ENCODE measurements around the gene PRKCB.

The PRKCB gene

GRCh38 chr16:23975293-23975692, 139.5 kb downstream of the PRKCB start:
- no peak for DNase-seq

- DNase-seq: no peak
These were observed 140.3 kb downstream of the PRKCB start for GRCh38 chr16:23976091-23976490.

GRCh38 chr16:23976524-23976923, 140.7 kb downstream of the PRKCB start:
- no peak for DNase-seq

GRCh38 chr16:23979441-23979840, 143.7 kb downstream of the PRKCB start:
- no peak for DNase-seq

- DNase-seq: no peak
These were observed 144.2 kb downstream of the PRKCB start for GRCh38 chr16:23979982-23980381.

GRCh38 chr16:23981429-23982399, 145.9 kb downstream of the PRKCB start:
- DNase-seq: no peak

GRCh38 chr16:23986455-23986854, 150.7 kb downstream of the PRKCB start:
- DNase-seq: no peak

GRCh38 chr16:23987443-23987842, 151.7 kb downstream of the PRKCB start:
- DNase-seq: no peak

- DNase-seq: no peak
These were observed 154.7 kb downstream of the PRKCB start for GRCh38 chr16:23990507-23990906.

GRCh38 chr16:23991066-23991465, 155.3 kb downstream of the PRKCB start:
- DNase-seq: no peak

- no peak for DNase-seq
These were observed 158.8 kb downstream of the PRKCB start for GRCh38 chr16:23994615-23995014.

- DNase-seq: no peak
These were observed 160.6 kb downstream of the PRKCB start for GRCh38 chr16:23996258-23996955.

- DNase-seq: no peak
These were observed 163.0 kb downstream of the PRKCB start for GRCh38 chr16:23998771-23999170.

- no peak for DNase-seq
These were observed 163.9 kb downstream of the PRKCB start for GRCh38 chr16:23999663-24000062.

- no peak for DNase-seq
These were observed 165.9 kb downstream of the PRKCB start for GRCh38 chr16:24001710-24002109.

GRCh38 chr16:24002619-24003018, 166.8 kb downstream of the PRKCB start:
- no peak for DNase-seq

- DNase-seq: no peak
These were observed 169.8 kb downstream of the PRKCB start for GRCh38 chr16:24005577-24005976.

- DNase-seq: no peak
These were observed 171.6 kb downstream of the PRKCB start for GRCh38 chr16:24007391-24007790.

GRCh38 chr16:24007934-24008333, 172.2 kb downstream of the PRKCB start:
- DNase-seq: no peak

- no peak for DNase-seq
These were observed 173.3 kb downstream of the PRKCB start for GRCh38 chr16:24009098-24009497.

- no peak for DNase-seq
These were observed 174.2 kb downstream of the PRKCB start for GRCh38 chr16:24009955-24010354.

GRCh38 chr16:24010440-24011089, 174.8 kb downstream of the PRKCB start:
- DNase-seq: no peak

GRCh38 chr16:24011237-24011636, 175.5 kb downstream of the PRKCB start:
- no peak for DNase-seq
